AG04449 (cell line): Measurements from ENCODE around the gene RAB11FIP3.

ENCODE experiments used
- CTCF ChIA-PET: fragments of 350-600 bp; formaldehyde crosslinking; extraction: SDS; loops from one replicate; lab custom pipeline; 2021; ENCODE audit warnings: antibody characterized with exemption; lab: Yijun Ruan, JAX
- POLR2A ChIA-PET: fragments of 400-600, 350-600 bp; formaldehyde crosslinking; extraction: SDS; loops from one replicate; lab custom pipeline; 2020; ENCODE audit warnings: antibody characterized with exemption, inconsistent platforms; lab: Yijun Ruan, JAX
- DNase-seq: peaks from one replicate; pipeline ENCODE4 v3.0.0-alpha.2; 2010; ENCODE audit warnings: low read depth, low spot score
- H3K4me3 ChIP-seq: 2 replicates; pipeline ENCODE4 v1.5.1; 2011; ENCODE audit warnings: low read depth, mild to moderate bottlenecking, control low read depth, low read length
- CTCF ChIP-seq: IDR thresholded peaks from one replicate; pipeline ENCODE4 v1.5.1; 2011; ENCODE audit warnings: mild to moderate bottlenecking, moderate library complexity, low read length, control low read depth, inconsistent platforms; ENCODE audit not compliant: insufficient read depth; ENCODE audit errors: missing control alignments

Gene RAB11FIP3

GRCh38 chr16:564690-565418 lies 139.4 kb downstream of the RAB11FIP3 start:
- TF ChIP-seq CTCF: no peak
- POLR2A ChIA-PET: no interaction called here
- CTCF ChIA-PET: no interaction called here
- DNase-seq: no peak
- H3K4me3 ChIP-seq: no peak overlapping the region

GRCh38 chr16:565419-566330 lies 140.2 kb downstream of the RAB11FIP3 start:
- H3K4me3 ChIP-seq: no peak overlapping the region
- no peak for TF ChIP-seq CTCF
- CTCF ChIA-PET: no interaction called here
- no peak for DNase-seq
- POLR2A ChIA-PET: no interaction called here

- ChIA-PET POLR2A (interaction anchor here (0.9 kb wide), 1 partner anchor 11 kb away, joined by 3 read pairs; no protein-coding TSS in a partner anchor), CTCF (interaction anchor here (1.4 kb wide), 1 partner anchor 10 kb away, joined by 5 read pairs; no protein-coding TSS in a partner anchor)
- H3K4me3 ChIP-seq: 0 out of 2 replicates have a peak within 1 kb of the TSS, but pooled peaks have one; percentile 15
- no peak for DNase-seq
- no peak for TF ChIP-seq CTCF
Measured at GRCh38 chr16:566475-567372, 141.3 kb downstream of the RAB11FIP3 start, which contains the start of gene NHLRC4. Gene NHLRC4 (plus strand): TSS chr16:567005. CDS start chr16:568048, 1,043 bp downstream.

GRCh38 chr16:567373-568256 lies 142.2 kb downstream of the RAB11FIP3 start:
- POLR2A ChIA-PET: interaction anchor here (0.9 kb wide), 1 partner anchor 10 kb away, joined by 3 read pairs; no protein-coding TSS in a partner anchor
- CTCF ChIA-PET: interaction anchor here (1.4 kb wide), 1 partner anchor 9 kb away, joined by 5 read pairs; no protein-coding TSS in a partner anchor
- H3K4me3 ChIP-seq: no peak overlapping the region
- DNase-seq: no peak
- TF ChIP-seq CTCF: no peak
